Activated T-helper 1 cell treated with anti-CD3 and anti-CD28 coated beads, Interleukin-2, amount 50 U/mL, for 16 hours (primary cell): Measurements from ENCODE around the gene PITHD1.
"Not testable (repeated sequence)": the region's sequence is repeated elsewhere in the genome, so short reads cannot be mapped to it uniquely, and the experiment has no call there.

Experiments
- DNase-seq, 2 donors: peaks; one replicate each; pipeline ENCODE4 v3.0.0-alpha.2; 2020; ENCODE audit warnings: low read depth in 1 of 2, low spot score in 1 of 2

PITHD1 gene

DNA sequence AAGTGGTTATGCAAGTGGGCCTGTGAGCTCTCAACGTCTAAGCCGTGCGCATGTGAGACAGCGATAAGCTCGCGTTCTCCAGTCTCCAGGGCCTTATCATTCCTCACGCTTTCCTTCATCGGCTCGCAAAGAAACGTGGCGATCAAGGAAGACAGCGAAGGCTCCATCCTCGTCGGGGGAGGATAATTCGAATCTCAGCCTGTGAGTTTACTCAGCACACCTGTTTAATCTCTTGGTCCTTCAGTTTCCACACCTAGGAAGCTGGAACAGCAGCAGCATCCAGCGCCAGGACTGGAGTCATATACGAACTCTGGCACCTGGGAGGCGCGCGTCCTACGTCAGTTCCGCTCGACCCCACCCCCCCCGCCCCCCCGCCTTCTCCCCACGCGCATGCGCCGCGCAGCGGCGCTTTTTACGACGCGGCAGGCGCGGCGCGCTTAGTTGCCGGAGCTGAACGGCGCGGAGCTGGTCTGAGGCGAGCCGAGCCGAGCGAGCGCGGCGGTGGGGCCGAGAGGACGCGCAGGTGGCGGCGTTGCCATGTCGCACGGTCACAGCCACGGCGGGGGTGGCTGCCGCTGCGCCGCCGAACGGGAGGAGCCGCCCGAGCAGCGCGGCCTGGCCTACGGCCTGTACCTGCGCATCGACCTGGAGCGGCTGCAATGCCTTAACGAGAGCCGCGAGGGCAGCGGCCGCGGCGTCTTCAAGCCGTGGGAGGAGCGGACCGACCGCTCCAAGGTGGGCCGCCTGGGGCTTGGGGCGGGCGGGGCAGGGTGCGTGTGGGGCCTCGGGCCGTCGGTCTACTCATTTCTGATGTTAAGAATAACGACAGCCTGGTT lies at the start of gene PITHD1:
Gene PITHD1 (plus strand): TSS at position 440 of the 836 bp plus-strand sequence. CDS start 98 bp downstream, at position 538.
- peak; percentile 46 to 74 for DNase-seq

GRCh38 chr1:23732363-23733224 lies 45.6 kb upstream of the PITHD1 start:
- no peak for DNase-seq

DNA sequence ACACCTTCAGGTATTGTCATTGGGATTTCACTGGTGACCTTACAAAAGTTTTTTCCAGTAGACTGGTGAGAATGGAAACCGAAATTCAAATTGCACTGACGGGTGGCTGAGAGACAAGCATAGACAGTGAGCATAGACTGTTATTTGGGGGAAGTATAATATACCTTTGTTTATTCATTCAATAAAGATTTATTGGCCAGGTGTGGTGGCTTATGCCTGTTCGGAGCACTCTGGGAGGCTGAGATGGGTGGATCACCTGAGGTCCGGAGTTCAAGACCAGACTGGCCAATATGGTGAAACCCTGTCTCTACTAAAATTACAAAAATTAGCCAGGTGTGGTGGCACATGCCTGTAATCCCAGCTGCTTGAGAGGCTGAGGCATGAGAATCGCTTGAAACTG lies 44.9 kb upstream of the PITHD1 start:
- not testable (repeated sequence) for DNase-seq

GRCh38 chr1:23736437-23737134 lies 41.6 kb upstream of the PITHD1 start:
- DNase-seq: no peak

DNA sequence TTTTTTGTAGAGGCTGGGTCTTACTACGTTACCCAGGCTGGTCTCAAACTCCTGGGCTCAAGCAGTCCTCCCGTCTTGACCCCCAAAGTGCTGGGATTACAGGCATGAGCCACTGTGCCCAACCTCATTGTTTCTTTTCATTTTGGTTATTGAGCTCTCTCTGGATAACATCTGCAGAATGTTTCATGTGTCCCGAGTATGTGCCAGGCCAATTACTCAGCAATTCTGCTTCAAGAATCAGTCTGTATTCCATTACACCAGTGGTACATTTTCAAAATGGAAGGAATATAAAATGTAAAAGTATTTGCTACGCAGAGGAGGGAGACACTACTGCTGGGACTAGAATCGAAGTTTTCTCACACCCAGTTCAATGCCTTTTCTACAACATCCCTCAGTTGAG lies 36.6 kb upstream of the PITHD1 start:
- no peak for DNase-seq

- DNase-seq: no peak
Observed at GRCh38 chr1:23742670-23743286, 35.4 kb upstream of the PITHD1 start.

GRCh38 chr1:23743287-23744152 lies 34.7 kb upstream of the PITHD1 start, which contains the start of gene ELOA:
TSS of gene ELOA (plus strand) at chr1:23743471. CDS start at chr1:23743504, 33 bp downstream.
- peak; percentile 56 to 74 for DNase-seq

- no peak for DNase-seq
Observed at GRCh38 chr1:23745515-23745914, 32.7 kb upstream of the PITHD1 start.

DNA sequence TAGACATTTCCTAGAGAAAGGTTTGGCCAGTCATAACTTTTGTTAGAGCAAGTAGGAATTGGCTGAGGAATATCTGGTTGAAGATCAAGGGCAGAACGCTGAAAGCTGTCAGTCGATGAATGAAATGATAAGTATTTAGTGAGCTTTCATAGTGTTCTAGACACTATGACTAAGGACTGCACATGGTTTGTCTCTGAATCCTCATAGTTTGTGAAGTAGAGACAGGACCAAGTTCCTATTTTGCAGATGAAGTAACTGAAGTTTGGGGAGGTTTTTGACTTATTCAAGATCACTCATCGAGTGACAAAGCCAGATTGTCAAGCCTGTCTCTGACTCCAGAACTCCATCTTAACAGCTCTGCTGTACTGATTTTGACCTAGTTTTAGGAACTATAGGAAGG lies 30.2 kb upstream of the PITHD1 start:
- no peak for DNase-seq

- no peak for DNase-seq
Observed at GRCh38 chr1:23751050-23751814, 27.0 kb upstream of the PITHD1 start.

GRCh38 chr1:23751815-23752200 lies 26.4 kb upstream of the PITHD1 start:
- DNase-seq: no peak

- DNase-seq: no peak
Observed at GRCh38 chr1:23752909-23753308, 25.3 kb upstream of the PITHD1 start.

- no peak for DNase-seq
Observed at GRCh38 chr1:23756676-23757075, 21.5 kb upstream of the PITHD1 start.

DNA sequence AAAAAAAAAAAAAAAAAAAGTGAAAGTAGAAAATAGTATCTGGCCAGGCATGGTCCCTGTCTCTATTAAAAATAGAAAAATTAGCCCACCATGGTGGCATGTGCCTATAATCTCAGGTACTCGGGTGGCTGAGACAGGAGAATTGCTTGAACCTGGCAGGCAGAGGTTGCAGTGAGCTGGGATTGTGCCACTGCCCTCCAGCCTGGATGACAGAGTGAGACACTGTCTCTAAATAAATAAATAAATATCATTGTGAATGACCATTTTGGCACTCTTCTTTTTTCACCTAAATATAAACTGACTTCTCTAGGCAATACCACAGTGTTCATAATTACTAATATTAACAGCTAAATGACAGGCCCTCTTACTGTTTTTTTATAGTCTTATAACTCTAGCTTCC lies 20.4 kb upstream of the PITHD1 start:
- DNase-seq: no peak

- no peak for DNase-seq
Observed at GRCh38 chr1:23759277-23759676, 18.9 kb upstream of the PITHD1 start.

DNA sequence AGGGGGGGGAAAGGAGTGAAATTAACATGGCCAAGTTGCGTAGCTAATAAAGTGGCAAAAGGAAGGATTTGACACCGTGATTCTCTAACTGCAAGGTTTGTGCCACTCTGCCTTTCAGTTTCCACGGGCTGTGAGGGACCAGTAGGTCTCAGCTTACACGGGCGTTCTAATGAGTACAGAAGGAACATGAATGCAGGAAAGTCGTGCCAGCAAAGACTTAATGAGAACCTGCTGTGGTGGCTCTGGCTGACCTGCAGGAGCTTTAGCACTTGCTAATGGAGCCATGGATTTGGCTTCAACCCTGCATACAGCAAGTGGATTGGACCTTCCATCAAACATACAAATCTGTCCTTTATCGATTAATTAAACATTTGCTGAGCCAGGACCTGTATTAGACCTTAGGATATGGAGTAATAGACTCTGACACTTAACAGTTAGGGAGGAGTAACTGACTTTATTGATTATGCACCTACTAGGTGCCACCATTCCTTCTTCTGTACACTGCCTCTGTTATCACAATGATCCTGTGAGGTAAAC lies 15.1 kb upstream of the PITHD1 start:
- DNase-seq: no peak

DNA sequence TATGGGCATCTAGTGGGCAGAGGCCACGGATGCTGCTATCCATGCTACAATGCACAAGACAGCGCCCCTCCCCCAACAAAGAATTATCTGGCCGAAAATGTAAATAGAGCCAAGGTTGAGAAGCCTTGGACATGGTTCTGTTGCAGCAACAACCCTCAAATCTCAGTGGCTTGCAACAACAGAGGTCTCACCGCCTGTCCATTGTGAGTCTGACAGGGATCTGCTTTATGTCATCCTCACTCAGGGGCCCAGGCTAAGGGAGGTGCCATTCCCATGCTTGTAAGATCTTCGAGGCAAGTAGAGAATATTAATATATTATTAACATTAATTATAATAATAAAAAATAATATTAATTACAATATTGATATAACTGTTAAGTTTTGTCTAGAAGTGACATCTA lies 9.5 kb upstream of the PITHD1 start:
- DNase-seq: no peak

DNA sequence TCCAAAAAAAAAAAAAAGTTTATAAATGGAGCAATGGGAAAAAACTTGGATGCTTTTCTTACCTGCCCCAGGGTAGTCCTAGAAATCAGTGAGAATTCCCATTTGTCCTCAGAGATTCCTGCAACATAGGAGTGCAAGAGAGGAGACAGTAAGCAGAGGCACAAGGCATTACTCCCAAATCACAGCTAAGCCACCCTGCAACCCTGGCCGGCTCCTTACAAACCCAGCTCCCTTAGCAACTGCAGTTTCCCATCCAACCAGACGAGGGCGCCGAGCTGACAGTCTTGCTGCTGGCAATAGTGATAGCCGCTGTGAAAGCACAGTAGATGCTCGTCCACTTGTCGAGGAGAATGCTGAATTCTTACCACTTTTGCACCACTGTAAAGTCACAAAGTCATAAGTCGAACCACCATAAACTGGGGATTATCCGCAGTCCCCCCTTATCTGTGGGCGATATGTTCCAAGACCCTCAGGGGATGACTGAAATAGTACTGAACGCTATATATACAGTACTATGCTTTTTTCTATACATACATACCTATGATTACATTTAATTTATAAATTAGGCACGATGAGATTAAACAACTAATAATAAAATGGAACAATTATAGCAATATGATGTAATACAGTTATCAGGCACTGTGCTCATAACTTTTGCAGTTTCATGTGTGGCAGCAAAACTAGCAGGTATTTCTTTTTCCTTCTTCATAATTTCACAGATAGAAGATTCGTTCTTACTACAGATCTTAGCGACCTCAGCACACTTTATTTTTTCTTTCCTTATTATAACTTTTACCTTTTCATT lies 6.0 kb upstream of the PITHD1 start:
- DNase-seq: peak; percentile 68 to 80
